GM21528 (cell line): ENCODE measurements around the gene ADGRG1.
"Not testable (repeated sequence)": the region's sequence is repeated elsewhere in the genome, so short reads cannot be mapped to it uniquely, and the experiment has no call there.

Experiments
- ATAC-seq: cut with Tn5 transposase; IDR thresholded peaks from one replicate; pipeline ENCODE4 v1.9.1; 2021; ENCODE audit warnings: mild to moderate bottlenecking, moderate library complexity; ENCODE audit not compliant: unreplicated experiment, low FRiP score

ADGRG1 gene

DNA sequence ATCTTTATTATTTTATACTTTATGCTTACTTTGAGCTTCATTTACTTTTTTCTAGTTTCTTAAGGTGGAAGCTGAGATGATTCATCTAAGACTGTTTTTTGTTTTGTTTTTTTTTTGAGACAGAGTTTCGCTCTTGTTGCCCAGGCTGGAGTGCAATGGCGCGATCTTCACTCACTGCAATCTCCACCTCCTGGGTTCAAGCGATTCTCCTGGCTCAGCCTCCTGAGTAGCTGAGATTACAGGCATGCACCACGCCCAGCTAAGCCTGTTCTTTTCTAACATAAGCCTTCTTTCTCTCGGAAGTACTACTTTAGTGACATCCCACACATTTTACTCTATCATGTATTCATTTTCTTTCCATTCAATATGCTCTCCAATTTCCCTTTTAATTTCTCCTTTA, 84.1 kb downstream of the ADGRG1 start:
- ATAC-seq = not testable (repeated sequence)

DNA sequence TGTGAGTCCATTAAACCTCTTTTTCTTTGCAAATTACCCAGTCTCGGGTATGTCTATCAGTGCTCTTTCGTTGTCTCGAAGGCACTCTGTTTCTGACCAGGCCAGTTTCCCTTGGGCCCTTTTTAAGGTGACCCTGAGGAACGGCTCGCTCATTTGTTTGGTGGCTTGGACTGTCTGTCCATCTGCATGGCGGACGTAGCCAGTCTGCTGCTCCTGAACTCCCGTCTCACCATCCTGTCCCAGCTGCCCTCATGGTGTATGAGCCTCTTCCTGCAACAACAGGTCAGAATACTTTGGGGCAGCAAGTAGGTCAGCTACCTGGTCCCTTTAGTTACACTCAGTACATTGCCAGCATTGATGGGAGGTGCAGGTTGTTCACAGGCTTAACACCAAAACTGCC, 85.2 kb downstream of the ADGRG1 start:
- ATAC-seq = no peak

DNA sequence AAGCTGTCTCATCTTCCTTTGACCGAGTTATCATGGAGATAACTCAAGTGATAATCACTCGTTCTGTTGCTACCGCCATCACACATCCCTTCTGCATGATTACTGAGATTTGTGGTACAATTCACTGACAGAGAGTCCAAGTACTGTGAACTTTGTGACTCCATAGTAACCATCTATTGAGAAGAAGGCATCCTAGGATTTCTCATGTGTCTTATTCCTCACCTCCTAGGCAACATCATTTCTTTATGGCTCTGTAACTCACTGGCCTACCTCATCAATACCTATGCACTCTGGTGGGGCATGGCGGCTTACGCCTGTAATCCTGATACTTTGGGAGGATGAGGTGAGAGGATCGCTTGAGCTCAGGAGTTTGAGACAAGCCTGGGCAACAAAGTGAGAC, 85.6 kb downstream of the ADGRG1 start:
- no peak for ATAC-seq
